Measurements from ENCODE around the gene CCDC57. TPM values are rescaled to one million over a fixed set of nuclear protein-coding genes. Genes with fewer than 3 reads are reported as not detected.

The CCDC57 gene
- total RNA-seq, 2 experiments from 2014 or later: 49.8 to 54.9 TPM

DNA sequence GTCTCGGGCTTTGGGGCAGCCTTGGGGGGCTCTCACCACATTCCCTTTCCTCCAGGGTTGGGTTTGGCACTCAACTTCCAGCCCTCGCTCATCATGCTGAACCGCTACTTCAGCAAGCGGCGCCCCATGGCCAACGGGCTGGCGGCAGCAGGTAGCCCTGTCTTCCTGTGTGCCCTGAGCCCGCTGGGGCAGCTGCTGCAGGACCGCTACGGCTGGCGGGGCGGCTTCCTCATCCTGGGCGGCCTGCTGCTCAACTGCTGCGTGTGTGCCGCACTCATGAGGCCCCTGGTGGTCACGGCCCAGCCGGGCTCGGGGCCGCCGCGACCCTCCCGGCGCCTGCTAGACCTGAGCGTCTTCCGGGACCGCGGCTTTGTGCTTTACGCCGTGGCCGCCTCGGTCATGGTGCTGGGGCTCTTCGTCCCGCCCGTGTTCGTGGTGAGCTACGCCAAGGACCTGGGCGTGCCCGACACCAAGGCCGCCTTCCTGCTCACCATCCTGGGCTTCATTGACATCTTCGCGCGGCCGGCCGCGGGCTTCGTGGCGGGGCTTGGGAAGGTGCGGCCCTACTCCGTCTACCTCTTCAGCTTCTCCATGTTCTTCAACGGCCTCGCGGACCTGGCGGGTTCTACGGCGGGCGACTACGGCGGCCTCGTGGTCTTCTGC is 24.6 kb upstream of the CCDC57 start:
- POLR2A ChIA-PET: interaction anchor here (0.9 to 4.7 kb wide), 8 partner anchors 8 to 97 kb away, joined by 3 to 27 read pairs (median 6); partner anchors contain the start of genes CCDC57, SECTM1 and SLC16A3
- Mint-ChIP-seq H3K27ac (no peak overlapping the region), H3K4me3 (no peak overlapping the region), H3K27me3 (no peaks in the 10 kb centered on the region), H3K4me1 (peaks cover 66% of the 10 kb centered on the region), H3K9me3 (no peaks in the 10 kb centered on the region), H3K36me3 (ENCODE audit: low read depth) (peaks cover 30% of the 10 kb centered on the region)
- CTCF ChIA-PET: interaction anchor here (1.4 to 3.3 kb wide), 7 partner anchors 25 to 212 kb away, joined by 3 to 20 read pairs (median 6); partner anchors contain the start of genes CCDC57, CD7 and RAC3
- DNase-seq: no peak

DNA sequence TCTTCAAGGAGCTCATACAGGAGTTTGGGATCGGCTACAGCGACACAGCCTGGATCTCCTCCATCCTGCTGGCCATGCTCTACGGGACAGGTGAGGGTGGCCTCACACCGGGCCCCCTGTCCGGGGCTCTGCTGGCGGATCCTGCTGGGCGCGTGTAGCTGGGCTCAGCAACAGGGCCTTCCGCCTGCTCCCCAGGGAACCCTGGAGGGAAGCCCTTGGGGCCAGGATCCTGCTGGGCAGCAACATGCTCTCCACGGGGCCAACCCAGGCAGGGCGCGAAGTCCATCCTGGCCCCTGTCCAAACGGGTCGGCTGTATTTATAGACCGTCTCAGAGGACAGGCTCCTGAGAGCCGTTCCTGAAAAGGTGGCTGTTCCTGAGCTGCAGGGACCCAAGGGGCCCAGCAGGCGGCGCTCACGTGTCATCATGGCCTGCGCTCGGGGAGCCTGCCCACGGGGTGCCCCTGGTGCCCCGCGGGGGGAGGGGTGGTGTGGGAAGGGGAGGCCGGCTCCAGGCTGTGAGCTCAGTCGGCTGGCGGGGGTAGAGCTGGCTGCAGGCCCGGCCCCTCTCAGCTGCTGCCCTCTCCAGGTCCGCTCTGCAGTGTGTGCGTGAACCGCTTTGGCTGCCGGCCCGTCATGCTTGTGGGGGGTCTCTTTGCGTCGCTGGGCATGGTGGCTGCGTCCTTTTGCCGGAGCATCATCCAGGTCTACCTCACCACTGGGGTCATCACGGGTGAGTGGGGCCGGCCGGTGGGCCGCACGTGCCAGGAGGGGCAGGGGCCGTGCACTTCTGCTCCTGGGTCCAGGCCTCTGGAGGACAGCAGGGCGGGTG is 23.7 kb upstream of the CCDC57 start:
- H3K27me3 Mint-ChIP-seq: no peaks in the 10 kb centered on the region
- H3K9me3 Mint-ChIP-seq: no peaks in the 10 kb centered on the region
- DNase-seq: peak; percentile 75
- peaks cover 63% of the 10 kb centered on the region for H3K4me1 Mint-ChIP-seq
- POLR2A ChIA-PET: interaction anchor here (0.9 to 4.7 kb wide), 7 partner anchors 18 to 206 kb away, joined by 3 to 21 read pairs (median 4); partner anchors contain the start of genes CCDC57 and SECTM1
- CTCF ChIA-PET: interaction anchor here (0.8 to 3.3 kb wide), 16 partner anchors 17 to 213 kb away, joined by 3 to 20 read pairs (median 5); partner anchors contain the start of genes CCDC57, CD7, HEXD and RAC3
- peaks cover 27% of the 10 kb centered on the region for H3K36me3 Mint-ChIP-seq (ENCODE audit: low read depth)
- H3K27ac Mint-ChIP-seq: peak overlapping the region; percentile 44
- no peak overlapping the region for H3K4me3 Mint-ChIP-seq

DNA sequence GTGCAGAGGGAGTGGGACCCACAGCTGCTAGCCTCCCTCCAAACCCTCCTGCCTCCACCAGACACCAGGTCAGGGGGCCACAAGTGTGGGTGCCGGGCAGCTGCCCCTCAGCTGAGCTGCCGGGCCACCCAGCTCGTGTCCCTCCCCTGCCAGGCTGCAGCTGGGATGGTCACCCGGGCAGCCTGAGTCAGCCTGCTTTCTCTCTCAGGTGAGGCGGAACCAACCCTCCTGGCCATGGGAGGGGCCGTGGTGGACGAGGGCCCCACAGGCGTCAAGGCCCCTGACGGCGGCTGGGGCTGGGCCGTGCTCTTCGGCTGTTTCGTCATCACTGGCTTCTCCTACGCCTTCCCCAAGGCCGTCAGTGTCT is 23.1 kb upstream of the CCDC57 start:
- H3K27me3 Mint-ChIP-seq: no peaks in the 10 kb centered on the region
- no peak for DNase-seq
- H3K27ac Mint-ChIP-seq: peak overlapping the region; percentile 31
- peaks cover 57% of the 10 kb centered on the region for H3K4me1 Mint-ChIP-seq
- CTCF ChIA-PET: interaction anchor here (0.8 to 3.3 kb wide), 17 partner anchors 16 to 213 kb away, joined by 3 to 20 read pairs (median 5); partner anchors contain the start of genes CCDC57, CD7, HEXD and RAC3
- H3K36me3 Mint-ChIP-seq (ENCODE audit: low read depth): peaks cover 25% of the 10 kb centered on the region
- POLR2A ChIA-PET: interaction anchor here (0.9 to 4.7 kb wide), 8 partner anchors 18 to 213 kb away, joined by 3 to 21 read pairs (median 4); partner anchors contain the start of gene CCDC57
- H3K9me3 Mint-ChIP-seq: no peaks in the 10 kb centered on the region
- H3K4me3 Mint-ChIP-seq: no peak overlapping the region

DNA sequence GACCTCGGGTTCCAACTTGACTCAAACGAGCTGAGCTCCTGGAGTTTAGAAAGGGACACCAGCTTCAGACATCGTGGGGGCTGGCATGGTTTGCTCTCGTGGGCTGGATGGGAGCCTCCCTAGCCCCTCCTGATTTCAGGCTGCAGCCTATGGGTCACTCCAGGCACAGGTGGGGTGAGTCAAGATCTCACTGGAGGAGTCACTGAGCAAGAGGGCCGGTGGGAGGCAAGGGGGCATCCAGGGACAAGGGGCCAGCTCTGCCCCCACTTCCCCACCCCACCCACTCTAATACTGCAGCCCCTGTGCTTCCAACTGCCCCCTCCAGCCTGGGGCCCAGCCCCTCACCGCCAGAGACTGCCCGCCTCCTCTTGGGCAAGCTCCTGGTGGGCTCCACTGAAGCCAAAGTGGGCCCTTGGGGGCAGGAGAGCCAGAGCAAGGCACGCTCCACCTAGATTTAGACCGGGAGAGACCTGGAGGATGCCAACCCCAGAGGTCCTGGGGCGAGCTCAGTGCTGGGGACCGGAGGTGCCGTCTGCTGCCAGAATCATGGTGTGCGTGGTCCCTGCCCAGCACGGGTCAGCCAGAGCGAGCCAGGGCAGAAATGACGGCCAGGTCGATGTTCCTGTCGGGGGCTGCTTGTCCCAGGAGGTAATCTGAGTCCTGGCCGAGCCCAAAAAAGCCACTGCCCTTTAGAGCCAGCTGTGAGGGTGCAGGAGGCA is 22.6 kb upstream of the CCDC57 start:
- Mint-ChIP-seq H3K36me3 (ENCODE audit: low read depth) (peaks cover 24% of the 10 kb centered on the region), H3K27me3 (no peaks in the 10 kb centered on the region), H3K4me1 (peaks cover 53% of the 10 kb centered on the region), H3K9me3 (no peaks in the 10 kb centered on the region), H3K4me3 (no peak overlapping the region), H3K27ac (no peak overlapping the region)
- CTCF ChIA-PET: interaction anchor here (0.9 to 3.3 kb wide), 12 partner anchors 28 to 214 kb away, joined by 3 to 20 read pairs (median 6); partner anchors contain the start of genes CD7 and HEXD
- POLR2A ChIA-PET: interaction anchor here (0.8 to 4.7 kb wide), 7 partner anchors 23 to 214 kb away, joined by 3 to 21 read pairs (median 3); partner anchors contain the start of genes CCDC57 and SECTM1
- no peak for DNase-seq

DNA sequence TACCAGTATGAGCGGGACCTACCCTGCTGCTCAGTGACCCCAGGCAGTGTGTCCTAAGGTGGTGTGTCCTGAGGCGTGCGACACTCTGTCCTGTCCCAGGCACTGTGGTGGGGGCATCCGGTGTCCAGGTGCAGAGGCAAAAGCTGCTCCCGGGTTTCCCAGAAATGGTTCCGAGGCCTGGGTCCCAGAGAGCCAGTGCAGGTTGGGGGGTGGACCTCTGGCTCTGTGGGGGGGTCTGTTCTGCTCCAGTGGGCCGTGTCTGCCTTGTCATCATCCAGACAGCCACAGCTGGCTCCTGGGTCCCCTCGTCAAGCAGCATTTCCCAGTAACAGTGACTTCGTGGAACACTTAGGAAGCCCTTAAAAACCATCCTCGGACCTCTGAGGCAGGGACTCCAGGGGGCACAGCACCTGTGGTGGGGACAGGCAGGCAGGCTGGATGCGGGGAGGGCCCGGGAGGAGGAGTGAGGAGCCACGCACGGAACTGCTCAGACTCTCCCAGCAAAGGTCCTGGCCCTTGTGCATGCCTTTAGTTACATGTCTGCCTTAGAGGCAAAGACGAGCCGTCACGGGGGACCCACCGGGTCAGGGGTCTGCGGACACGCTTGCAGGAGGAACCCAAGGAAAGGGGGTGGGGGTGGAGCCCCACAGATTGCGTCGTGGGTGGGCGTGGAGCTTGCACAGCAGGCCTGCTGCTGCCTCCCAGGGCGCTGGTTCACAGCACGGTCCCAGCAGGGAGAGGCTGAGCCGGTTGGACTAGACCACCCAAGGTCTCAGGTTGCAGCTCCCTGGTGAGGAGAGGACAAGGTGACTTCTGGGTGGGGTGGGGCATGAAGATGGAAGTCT is 21.8 kb upstream of the CCDC57 start:
- Mint-ChIP-seq H3K27ac (no peak overlapping the region), H3K4me1 (peaks cover 50% of the 10 kb centered on the region), H3K4me3 (no peak overlapping the region), H3K27me3 (no peaks in the 10 kb centered on the region), H3K36me3 (ENCODE audit: low read depth) (peaks cover 28% of the 10 kb centered on the region), H3K9me3 (no peaks in the 10 kb centered on the region)
- DNase-seq: no peak
- ChIA-PET POLR2A (interaction anchor here (0.8 to 4.7 kb wide), 5 partner anchors 22 to 214 kb away, joined by 3 to 21 read pairs (median 3); partner anchors contain the start of genes CCDC57 and SECTM1), CTCF (interaction anchor here (1.1 to 3.3 kb wide), 6 partner anchors 28 to 195 kb away, joined by 3 to 20 read pairs (median 9); partner anchors contain the start of gene HEXD)

DNA sequence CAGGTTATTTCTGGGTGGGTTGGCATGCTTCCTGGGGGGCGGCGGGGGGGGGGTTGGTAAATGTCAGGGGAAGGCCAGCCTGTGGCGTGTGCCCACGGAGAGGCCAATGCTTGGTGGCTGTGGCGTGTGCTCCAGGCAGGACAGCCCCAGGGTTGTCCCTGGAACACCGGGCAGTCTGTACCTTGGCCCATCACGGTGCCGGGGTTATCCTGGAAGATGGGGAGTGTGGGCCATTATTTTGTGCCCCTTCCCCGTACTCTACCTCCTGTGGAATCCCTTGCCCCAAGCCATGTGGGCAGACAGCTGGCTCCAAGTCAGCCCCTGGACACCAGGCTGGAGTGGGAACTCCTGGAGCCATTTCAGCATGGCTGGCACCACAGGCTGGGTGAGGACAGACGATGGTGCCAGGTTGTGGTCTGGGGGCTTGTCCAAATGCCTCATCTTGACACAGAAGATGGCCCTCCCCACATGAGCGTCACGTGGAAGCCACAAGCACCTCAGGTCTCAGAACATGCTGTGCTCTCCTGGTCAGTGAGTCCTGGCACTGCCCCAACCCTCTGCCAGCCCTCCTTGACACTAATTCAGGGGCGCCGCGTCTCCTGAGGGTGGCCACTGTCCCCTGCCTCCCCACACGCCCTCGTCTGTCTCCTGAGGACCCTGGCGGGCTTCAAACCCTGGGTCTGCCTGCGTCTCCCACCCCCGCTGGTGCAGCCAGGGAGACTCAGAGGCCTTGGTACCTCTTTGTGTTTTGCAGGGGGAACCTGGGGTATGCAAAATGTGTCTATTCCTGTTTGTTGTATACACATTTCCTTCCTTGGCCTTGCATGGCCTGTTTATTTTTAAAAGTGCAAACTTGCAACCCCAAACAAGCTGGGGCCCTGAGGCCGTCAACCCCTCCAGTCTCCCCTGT is 20.5 kb upstream of the CCDC57 start:
- Mint-ChIP-seq H3K4me1 (peaks cover 38% of the 10 kb centered on the region), H3K36me3 (ENCODE audit: low read depth) (peaks cover 22% of the 10 kb centered on the region), H3K4me3 (no peak overlapping the region), H3K27me3 (no peaks in the 10 kb centered on the region), H3K27ac (no peak overlapping the region), H3K9me3 (no peaks in the 10 kb centered on the region)
- ChIA-PET POLR2A (interaction anchor here (0.7 kb wide), 1 partner anchor 8 kb away, joined by 4 read pairs; no protein-coding TSS in a partner anchor), CTCF (no interaction called here)
- DNase-seq: no peak

DNA sequence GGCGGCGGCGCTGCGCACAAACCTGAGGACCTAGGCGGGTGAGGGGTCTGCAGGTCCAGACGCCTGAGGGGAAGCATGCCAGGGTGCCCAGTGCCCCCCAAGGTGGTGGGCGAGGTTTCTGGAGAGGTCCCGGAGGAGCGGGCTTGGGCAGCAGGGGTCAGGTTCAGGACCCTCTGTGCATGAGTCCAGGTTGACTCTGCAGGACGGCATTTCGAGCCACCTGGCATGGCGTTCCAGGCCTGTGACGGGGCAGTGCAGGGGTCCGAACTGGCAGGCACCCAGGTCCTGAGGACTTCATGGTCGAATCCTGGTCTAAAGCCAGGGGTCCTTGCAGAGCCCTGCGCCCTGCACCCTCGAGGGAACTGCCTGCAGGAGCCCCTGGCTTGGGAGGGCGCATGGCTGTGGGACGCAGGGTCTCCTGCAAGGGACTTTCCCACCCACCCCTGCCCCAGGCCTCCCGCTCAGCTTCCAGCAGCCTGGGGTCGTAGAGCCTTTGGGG is 19.7 kb upstream of the CCDC57 start:
- Mint-ChIP-seq H3K4me3 (peak overlapping the region; percentile 17), H3K27me3 (no peaks in the 10 kb centered on the region), H3K27ac (no peak overlapping the region), H3K9me3 (no peaks in the 10 kb centered on the region), H3K4me1 (peaks cover 39% of the 10 kb centered on the region), H3K36me3 (ENCODE audit: low read depth) (peaks cover 18% of the 10 kb centered on the region)
- DNase-seq: peak; percentile 19
- ChIA-PET POLR2A (interaction anchor here (0.7 kb wide), 1 partner anchor 9 kb away, joined by 4 read pairs; no protein-coding TSS in a partner anchor), CTCF (no interaction called here)

DNA sequence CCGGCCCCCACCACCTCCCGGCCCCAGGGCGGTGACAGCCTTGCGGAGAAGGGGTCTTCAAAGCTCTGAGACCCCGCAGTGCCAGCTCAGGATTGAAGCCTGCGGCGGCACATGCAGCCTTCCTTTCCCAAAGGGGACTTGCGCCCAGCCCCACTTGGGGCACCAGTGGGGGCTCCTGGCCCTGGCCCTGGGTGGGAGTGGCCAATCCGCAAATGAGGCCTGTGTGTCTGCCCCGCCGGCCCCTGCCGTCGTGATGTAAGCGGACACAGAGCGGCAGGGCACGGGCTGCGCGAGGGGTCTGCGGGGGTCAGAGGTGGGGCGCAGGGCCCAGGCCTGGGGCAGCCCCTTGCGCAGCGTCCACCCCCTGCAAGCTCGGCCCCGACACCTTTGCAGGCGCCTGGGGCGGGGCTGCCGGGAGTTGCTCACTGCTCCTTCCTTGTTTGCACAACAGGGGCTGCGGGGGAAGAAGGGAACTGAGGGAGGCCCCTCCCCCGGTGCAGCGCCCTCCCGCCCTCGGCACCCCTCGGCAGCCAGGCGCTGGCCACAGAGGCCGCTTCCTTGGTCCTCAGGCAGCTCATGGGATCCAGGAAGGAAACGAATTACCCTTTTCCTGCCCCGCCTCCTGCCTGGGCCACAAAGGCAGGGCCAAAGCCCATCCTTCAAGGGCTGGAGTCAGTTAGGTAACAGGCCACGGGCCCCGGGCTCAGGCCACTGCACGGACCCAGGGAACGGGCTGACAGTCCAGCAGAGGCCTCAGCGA is 19.1 kb upstream of the CCDC57 start:
- Mint-ChIP-seq H3K9me3 (no peaks in the 10 kb centered on the region), H3K27me3 (no peaks in the 10 kb centered on the region), H3K4me3 (peak overlapping the region; percentile 17), H3K27ac (no peak overlapping the region), H3K4me1 (peaks cover 42% of the 10 kb centered on the region), H3K36me3 (ENCODE audit: low read depth) (peaks cover 17% of the 10 kb centered on the region)
- CTCF ChIA-PET: no interaction called here
- DNase-seq: peak; percentile 35
- POLR2A ChIA-PET: interaction anchor here (0.9 kb wide), 1 partner anchor 10 kb away, joined by 3 read pairs; no protein-coding TSS in a partner anchor

DNA sequence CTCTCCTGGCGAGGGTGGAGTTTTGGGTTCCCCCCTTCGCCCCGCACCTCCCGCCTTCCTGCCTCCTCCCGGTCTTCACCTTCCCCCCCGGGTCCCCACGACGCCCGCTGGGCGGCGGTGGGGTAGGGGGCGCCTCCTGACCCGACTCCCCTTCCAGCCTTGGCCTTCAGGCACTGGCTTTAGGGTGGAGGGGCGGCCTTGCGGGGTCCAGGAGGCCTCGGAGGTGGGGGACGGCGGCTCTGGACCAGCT is 18.6 kb upstream of the CCDC57 start:
- H3K27ac Mint-ChIP-seq: no peak overlapping the region
- no peak for DNase-seq
- H3K36me3 Mint-ChIP-seq (ENCODE audit: low read depth): peaks cover 16% of the 10 kb centered on the region
- ChIA-PET CTCF (no interaction called here), POLR2A (interaction anchor here (0.9 kb wide), 1 partner anchor 11 kb away, joined by 3 read pairs; no protein-coding TSS in a partner anchor)
- H3K4me3 Mint-ChIP-seq: no peak overlapping the region
- no peaks in the 10 kb centered on the region for H3K27me3 Mint-ChIP-seq
- H3K9me3 Mint-ChIP-seq: no peaks in the 10 kb centered on the region
- peaks cover 37% of the 10 kb centered on the region for H3K4me1 Mint-ChIP-seq

DNA sequence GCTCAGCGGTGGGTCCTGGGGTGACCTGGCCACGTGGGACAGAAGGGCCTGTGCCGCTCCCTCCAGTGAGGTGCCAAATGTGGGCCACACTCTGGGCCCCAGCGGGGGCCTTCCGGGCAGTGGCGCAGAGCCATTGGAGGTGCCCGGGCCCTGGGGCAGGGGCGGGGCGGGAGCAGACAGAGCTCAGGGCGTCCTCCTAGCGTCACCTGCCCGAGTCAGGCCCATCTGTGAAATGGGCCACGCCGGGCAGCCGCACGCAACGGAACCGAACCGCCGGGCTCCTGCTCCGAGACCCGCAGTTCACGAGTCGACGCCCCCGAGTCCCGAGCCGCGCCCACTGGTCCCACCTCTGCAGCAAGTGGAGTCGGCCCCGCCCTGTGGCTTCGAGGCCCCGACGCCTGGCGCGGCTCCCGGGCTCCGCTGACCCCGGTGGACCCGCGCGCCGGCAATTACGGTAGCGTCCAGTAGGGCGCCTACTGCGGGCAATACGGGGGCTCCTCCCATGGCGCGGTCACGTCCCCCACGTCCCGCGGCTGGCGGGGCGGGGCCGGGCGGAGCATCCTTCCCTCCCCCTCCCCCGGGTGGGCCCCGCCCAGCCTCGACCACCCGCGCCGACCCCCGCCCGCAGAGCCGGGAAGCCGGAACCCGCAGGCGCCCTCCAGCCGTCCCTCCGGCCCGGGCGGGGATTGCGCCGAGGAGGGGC is 18.1 kb upstream of the CCDC57 start:
- H3K27ac Mint-ChIP-seq: no peak overlapping the region

More for the DNA sequence above, 18.1 kb upstream of the CCDC57 start:
- ChIA-PET POLR2A (interaction anchor here (0.8 to 2.9 kb wide), 7 partner anchors 8 to 133 kb away, joined by 3 to 27 read pairs (median 18); partner anchors contain the start of genes CCDC57 and FASN), CTCF (no interaction called here)
- Mint-ChIP-seq H3K9me3 (no peaks in the 10 kb centered on the region), H3K36me3 (ENCODE audit: low read depth) (peaks cover 12% of the 10 kb centered on the region), H3K4me3 (peak overlapping the region; percentile 91), H3K4me1 (peaks cover 32% of the 10 kb centered on the region), H3K27me3 (no peaks in the 10 kb centered on the region)
- peak; percentile 76 for DNase-seq

Data from activated CD4-positive, alpha-beta memory T cell treated with anti-CD3 and anti-CD28 coated beads, Interleukin-2, amount 10 ng/mL, durations not matched to agents 7 days and 5 days (primary cell).